ENCODE data around the gene DYSF.

DNA sequence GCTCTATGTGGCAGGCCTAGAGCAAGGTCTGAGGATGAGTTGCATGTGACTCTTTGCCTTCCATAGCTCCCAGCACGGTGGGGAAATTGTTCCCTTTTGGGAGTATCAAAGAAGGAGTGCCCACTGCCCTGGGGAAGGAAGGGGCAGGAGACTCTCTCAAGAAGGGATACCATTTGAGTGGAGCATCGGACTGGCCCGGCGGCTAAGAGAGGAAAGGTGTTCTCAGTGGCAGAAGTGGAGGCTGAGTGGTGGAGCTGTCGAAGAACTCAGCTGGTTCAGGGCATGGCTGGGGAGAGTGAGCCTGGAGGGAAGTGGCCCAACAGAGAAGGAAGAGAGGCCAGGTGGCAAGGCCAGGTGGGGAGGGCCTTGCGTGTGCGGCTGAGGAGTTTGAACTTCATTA lies 235.2 kb downstream of the DYSF start:
- no peak for TF ChIP-seq CTCF (IDR thresholded peaks at IDR 0.05)
- TF ChIP-seq ZFX (IDR thresholded peaks at IDR 0.05; ENCODE audit: borderline replicate concordance) = no peak

All from 22Rv1 (cell line).